Panc1 (cell line): ENCODE results near the gene SMAD3. TPM values are rescaled to one million over a fixed set of nuclear protein-coding genes. Genes with fewer than 3 reads are reported as not detected.

Source experiments
- ATAC-seq: fragments of 200-7000 bp; cut with Tn5 transposase; 2 replicates; pipeline ENCODE4 v1.9.1; 2020; ENCODE audit warnings: mild to moderate bottlenecking, moderate library complexity
- Bru-seq: library from RNA; stranded (reverse); fragments of 400-500 nt; gene quantifications from one replicate; lab custom pipeline; 2021; lab: Mats Ljungman, UMichigan
- BruChase-seq, 2 experiments: library from RNA; stranded (reverse); fragments of 400-500 nt; gene quantifications; one replicate each; lab custom pipeline; 2021; lab: Mats Ljungman, UMichigan
- BruUV-seq: library from RNA; stranded (reverse); fragments of 400-500 nt; replicated peaks from 2 replicates; lab custom pipeline; 2021; lab: Mats Ljungman, UMichigan
- CTCF ChIA-PET: fragments of 300-600 bp; sonication (Branson Sonifier 250); formaldehyde crosslinking; loops from one replicate; lab custom pipeline; 2022; ENCODE audit warnings: antibody characterized with exemption; lab: Charles Lee
- POLR2A ChIA-PET: fragments of 300-600 bp; sonication (Branson Sonifier 250); formaldehyde crosslinking; loops from one replicate; lab custom pipeline; 2022; ENCODE audit warnings: antibody characterized with exemption; lab: Charles Lee
- DNase-seq: peaks from one replicate; pipeline ENCODE4 v3.0.0-alpha.2; 2010; ENCODE audit warnings: low read depth, low spot score
- H3K27ac ChIP-seq: 2 replicates; pipeline ENCODE4 v1.5.1; 2011; ENCODE audit warnings: mild to moderate bottlenecking, low read length, inconsistent platforms
- H3K27me3 ChIP-seq: fragments of 200-500 bp; sonication (Bioruptor generic); 2 replicates; pipeline ENCODE4 v1.6.0; 2014; ENCODE audit warnings: low read length, inconsistent platforms; ENCODE audit not compliant: control insufficient read depth, insufficient read depth
- H3K36me3 ChIP-seq: fragments of 200-500 bp; sonication (Bioruptor generic); 2 replicates; pipeline ENCODE4 v1.5.1; 2014; ENCODE audit warnings: inconsistent platforms, mild to moderate bottlenecking, low read length, moderate library complexity; ENCODE audit not compliant: control insufficient read depth, insufficient read depth
- H3K4me1 ChIP-seq: 2 replicates; pipeline ENCODE4 v1.5.1; 2011; ENCODE audit warnings: inconsistent platforms, mild to moderate bottlenecking, low read length, moderate library complexity; ENCODE audit not compliant: control insufficient read depth, insufficient read depth
- H3K4me3 ChIP-seq, 2 experiments: 2 replicates each; pipeline ENCODE4 v1.5.1; 2011 to 2012; ENCODE audit warnings: low read depth in 2 of 2, low read length in 2 of 2, mild to moderate bottlenecking in 2 of 2, inconsistent platforms in 1 of 2, moderate library complexity in 1 of 2
- H3K9me3 ChIP-seq: fragments of 200-500 bp; sonication (Bioruptor generic); 2 replicates; pipeline ENCODE4 v1.5.1; 2014; ENCODE audit warnings: low read depth, mild to moderate bottlenecking, inconsistent platforms, low read length, moderate library complexity; ENCODE audit not compliant: control insufficient read depth, insufficient read depth
- POLR2AphosphoS5 ChIP-seq: IDR thresholded peaks from 2 replicates; pipeline ENCODE4 v1.6.1; 2012; ENCODE audit warnings: mild to moderate bottlenecking, low read depth, low read length, moderate library complexity
- SIN3A ChIP-seq: IDR thresholded peaks from 2 replicates; pipeline ENCODE4 v1.6.1; 2012; ENCODE audit warnings: low read depth, mild to moderate bottlenecking, low read length, moderate library complexity, borderline replicate concordance; ENCODE audit not compliant: insufficient read depth
- TCF7L2 ChIP-seq: IDR thresholded peaks from 2 replicates; pipeline ENCODE4 v1.6.1; 2011; ENCODE audit warnings: mild to moderate bottlenecking, low read depth, low read length, inconsistent platforms
- in situ Hi-C: cut with HindIII; loops from 2 replicates; pipeline ENCODE4 v1.10.0; 2016; ENCODE audit warnings: low sequenced_read_pairs, low pct_unique_long_range_greater_than_20kb
- intact Hi-C: fragments of 100-400 bp; cut with micrococcal nuclease; formaldehyde crosslinking; loops from one replicate; pipeline ENCODE4 v1.10.0; 2022; ENCODE audit not compliant: unreplicated experiment
- long read RNA-seq: library from polyadenylated mRNA; unstranded; transcript quantifications from one replicate; pipeline ENCODE4 v2.0.0, GENCODE V29; 2021; ENCODE audit not compliant: unreplicated experiment
- polyA plus RNA-seq: library from polyadenylated mRNA; unstranded; fragments of >200 nt; gene quantifications from one replicate; pipeline ENCODE4 v1.2.1, GENCODE V29; 2012; ENCODE audit warnings: missing spikeins; ENCODE audit not compliant: insufficient read length
- total RNA-seq: library from RNA; stranded (reverse); gene quantifications from one replicate; pipeline ENCODE4 v1.2.1, GENCODE V29; 2021; ENCODE audit not compliant: unreplicated experiment
- TF ChIP-seq, protein P1 (sequence below): fragments of 450-650 bp; IDR thresholded peaks from 2 replicates; pipeline ENCODE4 v1.5.1; 2017; ENCODE audit warnings: mild to moderate bottlenecking
- TF ChIP-seq, protein P2 (sequence below), 2 experiments: IDR thresholded peaks; 2 replicates each; pipeline ENCODE4 v1.6.1; 2011 to 2012; ENCODE audit warnings: low read depth in 2 of 2, control low read depth in 1 of 2, low read length in 1 of 2, mild to moderate bottlenecking in 1 of 2, moderate library complexity in 1 of 2; ENCODE audit not compliant: insufficient read depth in 1 of 2

Gene SMAD3
- total RNA-seq (394 TPM), Bru-seq, nascent RNA (percentile 100 among the genes with signal in this experiment), BruChase-seq, experiment 1, labeled RNA remaining after a 2-hour chase (percentile 99 among the genes with signal in this experiment), BruChase-seq, experiment 2, labeled RNA remaining after a 6-hour chase (percentile 99 among the genes with signal in this experiment)
- 255 TPM for polyA plus RNA-seq
- long read RNA-seq, full-length matches to known transcripts = 57 of 352 reads
- long read RNA-seq, partial matches to known transcripts = 37 of 352 reads
- long read RNA-seq, other reads (novel, unspliced or antisense) = 258 of 352 reads

DNA sequence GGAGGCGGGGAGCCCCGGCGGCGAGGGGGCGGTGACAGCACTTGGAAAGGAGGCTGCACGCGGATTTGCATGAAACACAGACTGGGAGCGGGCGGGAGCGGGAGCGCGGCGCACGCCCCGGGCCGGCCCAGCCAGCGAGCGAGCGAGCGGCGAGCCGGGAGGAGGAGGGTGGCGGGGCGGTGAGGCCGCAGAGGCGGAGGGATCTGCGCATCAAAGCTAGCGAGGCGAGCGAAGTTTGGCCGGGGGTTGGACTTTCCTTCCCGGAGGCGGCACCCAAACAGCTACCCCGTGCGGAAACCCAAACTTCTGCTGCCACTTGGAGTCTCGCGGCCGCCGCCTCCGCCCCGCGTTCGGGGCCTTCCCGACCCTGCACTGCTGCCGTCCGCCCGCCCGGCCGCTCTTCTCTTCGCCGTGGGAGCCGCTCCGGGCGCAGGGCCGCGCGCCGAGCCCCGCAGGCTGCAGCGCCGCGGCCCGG is at the start of gene SMAD3:
Gene SMAD3 (plus strand): TSS at position 72 of the 475 bp plus-strand sequence. CDS start 553 bp downstream, outside the sequence.
- DNase-seq (no peak), ATAC-seq (peak; percentile 82)
- no TSS peak for BruUV-seq
- H3K36me3 ChIP-seq = peaks cover 15% of the 10 kb centered on the region
- H3K4me1 ChIP-seq = peaks cover 38% of the 10 kb centered on the region
- H3K27me3 ChIP-seq = no peaks in the 10 kb centered on the region
- ChIA-PET POLR2A (interaction anchor here (0.5 to 1.3 kb wide), 5 partner anchors 23 to 188 kb away, joined by 3 to 5 read pairs (median 3); no protein-coding TSS in a partner anchor), CTCF (interaction anchor here (0.6 to 0.8 kb wide), 2 partner anchors 33 to 119 kb away, joined by 3 read pairs; no protein-coding TSS in a partner anchor)
- peak within 1 kb of the TSS; percentile 93 to 98 for H3K4me3 ChIP-seq
- in situ Hi-C loops (no loop called here), intact Hi-C loops (loop anchor here (2.0 kb wide), 1 partner anchor 119 kb away; no protein-coding TSS in a partner anchor)
- H3K9me3 ChIP-seq = no peaks in the 10 kb centered on the region
- TF ChIP-seq POLR2AphosphoS5 = peak; percentile 89
- TF ChIP-seq, protein P1, sequence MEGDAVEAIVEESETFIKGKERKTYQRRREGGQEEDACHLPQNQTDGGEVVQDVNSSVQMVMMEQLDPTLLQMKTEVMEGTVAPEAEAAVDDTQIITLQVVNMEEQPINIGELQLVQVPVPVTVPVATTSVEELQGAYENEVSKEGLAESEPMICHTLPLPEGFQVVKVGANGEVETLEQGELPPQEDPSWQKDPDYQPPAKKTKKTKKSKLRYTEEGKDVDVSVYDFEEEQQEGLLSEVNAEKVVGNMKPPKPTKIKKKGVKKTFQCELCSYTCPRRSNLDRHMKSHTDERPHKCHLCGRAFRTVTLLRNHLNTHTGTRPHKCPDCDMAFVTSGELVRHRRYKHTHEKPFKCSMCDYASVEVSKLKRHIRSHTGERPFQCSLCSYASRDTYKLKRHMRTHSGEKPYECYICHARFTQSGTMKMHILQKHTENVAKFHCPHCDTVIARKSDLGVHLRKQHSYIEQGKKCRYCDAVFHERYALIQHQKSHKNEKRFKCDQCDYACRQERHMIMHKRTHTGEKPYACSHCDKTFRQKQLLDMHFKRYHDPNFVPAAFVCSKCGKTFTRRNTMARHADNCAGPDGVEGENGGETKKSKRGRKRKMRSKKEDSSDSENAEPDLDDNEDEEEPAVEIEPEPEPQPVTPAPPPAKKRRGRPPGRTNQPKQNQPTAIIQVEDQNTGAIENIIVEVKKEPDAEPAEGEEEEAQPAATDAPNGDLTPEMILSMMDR = no peak
- TF ChIP-seq SIN3A = peak; percentile 98; the same call in 1 of the 2 replicates
- TF ChIP-seq, protein P2, sequence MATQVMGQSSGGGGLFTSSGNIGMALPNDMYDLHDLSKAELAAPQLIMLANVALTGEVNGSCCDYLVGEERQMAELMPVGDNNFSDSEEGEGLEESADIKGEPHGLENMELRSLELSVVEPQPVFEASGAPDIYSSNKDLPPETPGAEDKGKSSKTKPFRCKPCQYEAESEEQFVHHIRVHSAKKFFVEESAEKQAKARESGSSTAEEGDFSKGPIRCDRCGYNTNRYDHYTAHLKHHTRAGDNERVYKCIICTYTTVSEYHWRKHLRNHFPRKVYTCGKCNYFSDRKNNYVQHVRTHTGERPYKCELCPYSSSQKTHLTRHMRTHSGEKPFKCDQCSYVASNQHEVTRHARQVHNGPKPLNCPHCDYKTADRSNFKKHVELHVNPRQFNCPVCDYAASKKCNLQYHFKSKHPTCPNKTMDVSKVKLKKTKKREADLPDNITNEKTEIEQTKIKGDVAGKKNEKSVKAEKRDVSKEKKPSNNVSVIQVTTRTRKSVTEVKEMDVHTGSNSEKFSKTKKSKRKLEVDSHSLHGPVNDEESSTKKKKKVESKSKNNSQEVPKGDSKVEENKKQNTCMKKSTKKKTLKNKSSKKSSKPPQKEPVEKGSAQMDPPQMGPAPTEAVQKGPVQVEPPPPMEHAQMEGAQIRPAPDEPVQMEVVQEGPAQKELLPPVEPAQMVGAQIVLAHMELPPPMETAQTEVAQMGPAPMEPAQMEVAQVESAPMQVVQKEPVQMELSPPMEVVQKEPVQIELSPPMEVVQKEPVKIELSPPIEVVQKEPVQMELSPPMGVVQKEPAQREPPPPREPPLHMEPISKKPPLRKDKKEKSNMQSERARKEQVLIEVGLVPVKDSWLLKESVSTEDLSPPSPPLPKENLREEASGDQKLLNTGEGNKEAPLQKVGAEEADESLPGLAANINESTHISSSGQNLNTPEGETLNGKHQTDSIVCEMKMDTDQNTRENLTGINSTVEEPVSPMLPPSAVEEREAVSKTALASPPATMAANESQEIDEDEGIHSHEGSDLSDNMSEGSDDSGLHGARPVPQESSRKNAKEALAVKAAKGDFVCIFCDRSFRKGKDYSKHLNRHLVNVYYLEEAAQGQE (IDR thresholded peaks at IDR 0.05; ENCODE audit: insufficient read depth in 1 of 2, low read depth in 2 of 2, low read length in 1 of 2) = no peak
- TF ChIP-seq TCF7L2 = peak; percentile 100
- H3K27ac ChIP-seq = peak within 1 kb of the TSS; percentile 100

DNA sequence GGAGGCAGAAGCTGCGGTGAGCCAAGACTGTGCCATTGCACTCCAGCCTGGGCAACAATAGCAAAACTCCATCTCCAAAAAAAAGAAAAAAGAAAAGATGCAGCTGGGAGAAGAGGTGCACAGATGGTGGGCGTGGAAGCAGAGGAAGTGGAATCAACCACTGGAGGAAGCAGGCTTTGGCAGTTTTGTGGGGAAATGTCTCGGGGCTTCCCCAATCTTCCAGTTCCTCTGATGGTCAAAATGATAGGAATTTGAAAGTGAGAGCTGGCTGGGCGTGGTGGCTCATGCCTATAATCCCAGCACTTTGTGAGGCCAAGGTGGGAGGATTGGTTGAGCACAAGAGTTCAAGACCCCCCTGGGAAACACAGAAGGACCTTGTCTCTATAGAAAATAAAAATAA is 48.1 kb upstream of the SMAD3 start:
- no peak for DNase-seq
- Histone ChIP-seq H3K27ac (no peak overlapping the region; the same call in 1 of the 2 replicates), H3K36me3 (no peaks in the 10 kb centered on the region), H3K27me3 (no peaks in the 10 kb centered on the region), H3K4me3 (no peak overlapping the region), H3K4me1 (peaks cover 14% of the 10 kb centered on the region), H3K9me3 (no peaks in the 10 kb centered on the region)
- BruUV-seq = no TSS peak
- ChIA-PET POLR2A (interaction anchor here (0.9 kb wide), 1 partner anchor 47 kb away, joined by 3 read pairs; no protein-coding TSS in a partner anchor), CTCF (no interaction called here)
- TF ChIP-seq TCF7L2 = no peak
- TF ChIP-seq, protein P1 = no peak
- TF ChIP-seq, protein P2 (IDR thresholded peaks at IDR 0.05; ENCODE audit: insufficient read depth in 1 of 2, low read depth in 2 of 2, low read length in 1 of 2) = no peak
- intact Hi-C loops (no loop called here), in situ Hi-C loops (no loop called here)
- no peak for ATAC-seq
